HepG2 (cell line): Measurements from ENCODE around the gene NRL. TPM values are rescaled to one million over a fixed set of nuclear protein-coding genes. Genes with fewer than 3 reads are reported as not detected.

Experiments
- ARID2 ChIP-seq: sonication (generic); formaldehyde crosslinking; IDR thresholded peaks from 2 replicates; pipeline ENCODE4 v1.8.1; 2022; ENCODE audit warnings: mild to moderate bottlenecking, missing genetic modification reagents, borderline replicate concordance
- CENPT ChIP-seq: sonication (generic); formaldehyde crosslinking; IDR thresholded peaks from 2 replicates; pipeline ENCODE4 v1.8.0; 2022; ENCODE audit warnings: low read depth, mild to moderate bottlenecking, moderate library complexity, missing genetic modification reagents
- HCFC1 ChIP-seq: fragments of 150-350 bp; IDR thresholded peaks from 2 replicates; pipeline ENCODE4 v1.6.1; 2014; ENCODE audit warnings: low read depth, low read length
- HDAC1 ChIP-seq: sonication (generic); formaldehyde crosslinking; IDR thresholded peaks from 2 replicates; pipeline ENCODE4 v1.5.1; 2020; ENCODE audit warnings: mild to moderate bottlenecking, missing genetic modification reagents
- HNRNPL ChIP-seq: fragments of 200-400 bp; formaldehyde crosslinking; IDR thresholded peaks from 2 replicates; pipeline ENCODE4 v1.6.1; 2017; ENCODE audit warnings: mild to moderate bottlenecking, low read depth, low read length
- MEIS2 ChIP-seq: sonication (generic); formaldehyde crosslinking; IDR thresholded peaks from 2 replicates; pipeline ENCODE4 v1.9.0; 2021; ENCODE audit warnings: mild to moderate bottlenecking, missing genetic modification reagents
- SIX4 ChIP-seq: sonication (generic); formaldehyde crosslinking; IDR thresholded peaks from 2 replicates; pipeline ENCODE4 v1.4.0; 2020; ENCODE audit warnings: missing genetic modification reagents
- SRSF1 ChIP-seq: fragments of 200-400 bp; formaldehyde crosslinking; optimal IDR thresholded peaks from 2 replicates; pipeline ENCODE3; 2017; ENCODE audit warnings: mild to moderate bottlenecking, low read depth, low read length, moderate library complexity
- U2AF1 ChIP-seq: fragments of 200-400 bp; formaldehyde crosslinking; optimal IDR thresholded peaks from 2 replicates; pipeline ENCODE3; 2017; ENCODE audit warnings: mild to moderate bottlenecking, low read depth, low read length
- ZMAT3 ChIP-seq: sonication (generic); formaldehyde crosslinking; conservative IDR thresholded peaks from 2 replicates; pipeline ENCODE4 v1.7.0; 2021; ENCODE audit warnings: missing genetic modification reagents
- ZNF205 ChIP-seq: IDR thresholded peaks from 2 replicates; pipeline ENCODE4 v1.6.1; 2018; ENCODE audit warnings: missing biosample characterization, missing genetic modification reagents
- ZNF234 ChIP-seq: sonication (generic); formaldehyde crosslinking; conservative IDR thresholded peaks from 2 replicates; pipeline ENCODE4 v1.5.1; 2020; ENCODE audit warnings: mild to moderate bottlenecking, missing genetic modification reagents
- ZNF350 ChIP-seq: sonication (generic); formaldehyde crosslinking; IDR thresholded peaks from 2 replicates; pipeline ENCODE4 v1.4.0; 2020; ENCODE audit warnings: mild to moderate bottlenecking, low read depth, missing genetic modification reagents, borderline replicate concordance
- ZNF749 ChIP-seq: sonication (generic); formaldehyde crosslinking; IDR thresholded peaks from 2 replicates; pipeline ENCODE4 v1.8.0; 2022; ENCODE audit warnings: mild to moderate bottlenecking, missing genetic modification reagents, moderate library complexity, borderline replicate concordance
- ZNF761 ChIP-seq: sonication (generic); formaldehyde crosslinking; conservative IDR thresholded peaks from 2 replicates; pipeline ENCODE4 v1.4.0; 2020; ENCODE audit warnings: mild to moderate bottlenecking, missing genetic modification reagents
- ZSCAN29 ChIP-seq: sonication (generic); formaldehyde crosslinking; conservative IDR thresholded peaks from 2 replicates; pipeline ENCODE4 v1.4.0; 2020; ENCODE audit warnings: mild to moderate bottlenecking, missing genetic modification reagents
- polyA plus RNA-seq, 8 experiments: library from polyadenylated mRNA; depleted of rRNA in 3 of 8; stranded (reverse) in 7 of 8; unstranded in 1 of 8; fragments of >200 nt; fragmentation: Illumina TruSeq in 4 of 8; extraction: Trizol in 4 of 8; gene quantifications; 2 replicates each; pipeline versions ENCODE4 v1.2.1 to v1.2.3, GENCODE V29; 2011 to 2016; ENCODE audit warnings: low read depth in 4 of 8, missing spikeins in 1 of 8, mixed read lengths in 1 of 8; ENCODE audit not compliant: insufficient read depth in 1 of 8
- total RNA-seq, 5 experiments: library from RNA; depleted of rRNA; stranded (reverse); fragments of >200 nt; fragmentation: Illumina TruSeq; extraction: Trizol; gene quantifications; 2 replicates each; pipeline ENCODE4 v1.2.3, GENCODE V29; 2016; ENCODE audit warnings: low read depth in 1 of 5
- TF ChIP-seq, protein P1 (sequence below): sonication (generic); formaldehyde crosslinking; IDR thresholded peaks from 2 replicates; pipeline ENCODE4 v1.8.0; 2022; ENCODE audit warnings: low read depth, missing genetic modification reagents
- TF ChIP-seq, protein P2 (sequence below): sonication (generic); formaldehyde crosslinking; IDR thresholded peaks from 2 replicates; pipeline ENCODE4 v1.4.0; 2020; ENCODE audit warnings: missing genetic modification reagents
- TF ChIP-seq, protein P3 (sequence below): sonication (generic); formaldehyde crosslinking; IDR thresholded peaks from 2 replicates; pipeline ENCODE4 v1.8.1; 2023; ENCODE audit warnings: missing genetic modification reagents, mild to moderate bottlenecking, borderline replicate concordance
- TF ChIP-seq, protein P4 (sequence below): sonication (generic); formaldehyde crosslinking; IDR thresholded peaks from 2 replicates; pipeline ENCODE4 v1.5.0; 2020; ENCODE audit warnings: mild to moderate bottlenecking, missing genetic modification reagents, moderate library complexity
- TF ChIP-seq, protein P5 (sequence below): sonication (generic); formaldehyde crosslinking; IDR thresholded peaks from 2 replicates; pipeline ENCODE4 v1.4.0; 2020; ENCODE audit warnings: missing genetic modification reagents, borderline replicate concordance
- TF ChIP-seq, protein P6 (sequence below): sonication (generic); formaldehyde crosslinking; IDR thresholded peaks from 2 replicates; pipeline ENCODE4 v1.5.0; 2020; ENCODE audit warnings: missing genetic modification reagents

The NRL gene
- total and polyA plus RNA-seq, 2 of the 13 experiments (the other 11 are each of a cell fraction or from before 2014, with no cell fraction given): 2.5 to 4.7 TPM

DNA sequence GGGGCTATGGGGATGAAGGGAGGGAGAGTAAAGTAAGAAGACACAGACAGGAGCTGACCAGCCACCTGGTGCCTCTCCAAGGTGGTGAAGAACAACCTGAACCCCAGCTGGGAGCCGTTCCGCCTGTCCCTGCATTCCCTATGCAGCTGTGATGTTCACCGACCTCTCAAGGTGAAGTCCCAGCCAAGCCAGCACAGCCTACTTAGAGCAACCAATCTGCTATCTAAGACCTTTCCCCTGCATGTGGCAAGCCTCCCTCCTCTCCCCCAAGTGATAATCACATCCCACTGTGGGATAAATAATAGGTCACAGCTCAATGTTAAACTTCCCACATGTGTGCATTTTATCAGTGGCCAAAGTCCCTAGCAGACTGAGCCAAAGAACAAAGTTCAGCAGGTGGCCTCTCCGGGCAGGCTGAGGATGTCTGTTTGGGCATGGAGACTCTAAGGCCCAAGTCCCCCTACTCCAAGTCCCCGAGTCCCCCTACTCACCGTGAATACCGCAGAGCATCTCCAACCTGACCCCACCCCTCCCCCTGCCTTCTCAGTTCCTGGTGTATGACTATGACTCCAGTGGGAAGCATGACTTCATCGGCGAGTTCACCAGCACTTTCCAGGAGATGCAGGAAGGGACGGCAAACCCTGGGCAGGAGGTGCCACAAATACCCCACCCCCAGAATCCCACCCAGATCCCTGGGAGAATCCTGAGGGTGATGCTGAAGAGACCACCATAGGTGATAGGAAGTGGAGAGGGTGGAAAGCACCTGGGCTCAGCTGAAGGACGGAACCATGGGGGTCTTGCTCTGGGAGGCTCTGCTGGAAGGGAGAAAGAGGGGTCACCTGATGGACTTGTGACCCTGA, 39.9 kb downstream of the NRL start (continued):
- TF ChIP-seq, protein P1, sequence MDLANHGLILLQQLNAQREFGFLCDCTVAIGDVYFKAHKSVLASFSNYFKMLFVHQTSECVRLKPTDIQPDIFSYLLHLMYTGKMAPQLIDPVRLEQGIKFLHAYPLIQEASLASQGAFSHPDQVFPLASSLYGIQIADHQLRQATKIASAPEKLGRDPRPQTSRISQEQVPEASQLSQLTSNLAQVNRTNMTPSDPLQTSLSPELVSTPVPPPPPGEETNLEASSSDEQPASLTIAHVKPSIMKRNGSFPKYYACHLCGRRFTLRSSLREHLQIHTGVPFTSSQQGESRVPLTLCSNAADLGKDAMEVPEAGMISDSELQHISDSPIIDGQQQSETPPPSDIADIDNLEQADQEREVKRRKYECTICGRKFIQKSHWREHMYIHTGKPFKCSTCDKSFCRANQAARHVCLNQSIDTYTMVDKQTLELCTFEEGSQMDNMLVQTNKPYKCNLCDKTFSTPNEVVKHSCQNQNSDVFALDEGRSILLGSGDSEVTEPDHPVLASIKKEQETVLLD (CRISPR knock-in tag): no peak
- TF ChIP-seq ZNF761 (CRISPR knock-in tag) (0 out of 2 replicates have a peak, but pooled peaks have one; percentile 31), ZNF350 (CRISPR knock-in tag) (no peak), ZSCAN29 (no peak), HNRNPL (no peak), HDAC1 (CRISPR knock-in tag) (0 out of 2 replicates have a peak, but pooled peaks have one; percentile 43), CENPT (no peak), SIX4 (CRISPR knock-in tag) (no peak), HCFC1 (no peak), ZMAT3 (CRISPR knock-in tag) (no peak), ZNF205 (CRISPR knock-in tag) (no peak), U2AF1 (no peak), ARID2 (CRISPR knock-in tag) (no peak), MEIS2 (CRISPR knock-in tag) (no peak), SRSF1 (no peak), ZNF234 (no peak), ZNF749 (CRISPR knock-in tag) (no peak)
- TF ChIP-seq, protein P2, sequence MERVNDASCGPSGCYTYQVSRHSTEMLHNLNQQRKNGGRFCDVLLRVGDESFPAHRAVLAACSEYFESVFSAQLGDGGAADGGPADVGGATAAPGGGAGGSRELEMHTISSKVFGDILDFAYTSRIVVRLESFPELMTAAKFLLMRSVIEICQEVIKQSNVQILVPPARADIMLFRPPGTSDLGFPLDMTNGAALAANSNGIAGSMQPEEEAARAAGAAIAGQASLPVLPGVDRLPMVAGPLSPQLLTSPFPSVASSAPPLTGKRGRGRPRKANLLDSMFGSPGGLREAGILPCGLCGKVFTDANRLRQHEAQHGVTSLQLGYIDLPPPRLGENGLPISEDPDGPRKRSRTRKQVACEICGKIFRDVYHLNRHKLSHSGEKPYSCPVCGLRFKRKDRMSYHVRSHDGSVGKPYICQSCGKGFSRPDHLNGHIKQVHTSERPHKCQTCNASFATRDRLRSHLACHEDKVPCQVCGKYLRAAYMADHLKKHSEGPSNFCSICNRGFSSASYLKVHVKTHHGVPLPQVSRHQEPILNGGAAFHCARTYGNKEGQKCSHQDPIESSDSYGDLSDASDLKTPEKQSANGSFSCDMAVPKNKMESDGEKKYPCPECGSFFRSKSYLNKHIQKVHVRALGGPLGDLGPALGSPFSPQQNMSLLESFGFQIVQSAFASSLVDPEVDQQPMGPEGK (CRISPR knock-in tag): no peak
- TF ChIP-seq, protein P3, sequence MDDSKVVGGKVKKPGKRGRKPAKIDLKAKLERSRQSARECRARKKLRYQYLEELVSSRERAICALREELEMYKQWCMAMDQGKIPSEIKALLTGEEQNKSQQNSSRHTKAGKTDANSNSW: no peak
- TF ChIP-seq, protein P4, sequence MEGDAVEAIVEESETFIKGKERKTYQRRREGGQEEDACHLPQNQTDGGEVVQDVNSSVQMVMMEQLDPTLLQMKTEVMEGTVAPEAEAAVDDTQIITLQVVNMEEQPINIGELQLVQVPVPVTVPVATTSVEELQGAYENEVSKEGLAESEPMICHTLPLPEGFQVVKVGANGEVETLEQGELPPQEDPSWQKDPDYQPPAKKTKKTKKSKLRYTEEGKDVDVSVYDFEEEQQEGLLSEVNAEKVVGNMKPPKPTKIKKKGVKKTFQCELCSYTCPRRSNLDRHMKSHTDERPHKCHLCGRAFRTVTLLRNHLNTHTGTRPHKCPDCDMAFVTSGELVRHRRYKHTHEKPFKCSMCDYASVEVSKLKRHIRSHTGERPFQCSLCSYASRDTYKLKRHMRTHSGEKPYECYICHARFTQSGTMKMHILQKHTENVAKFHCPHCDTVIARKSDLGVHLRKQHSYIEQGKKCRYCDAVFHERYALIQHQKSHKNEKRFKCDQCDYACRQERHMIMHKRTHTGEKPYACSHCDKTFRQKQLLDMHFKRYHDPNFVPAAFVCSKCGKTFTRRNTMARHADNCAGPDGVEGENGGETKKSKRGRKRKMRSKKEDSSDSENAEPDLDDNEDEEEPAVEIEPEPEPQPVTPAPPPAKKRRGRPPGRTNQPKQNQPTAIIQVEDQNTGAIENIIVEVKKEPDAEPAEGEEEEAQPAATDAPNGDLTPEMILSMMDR: no peak
- TF ChIP-seq, protein P5, sequence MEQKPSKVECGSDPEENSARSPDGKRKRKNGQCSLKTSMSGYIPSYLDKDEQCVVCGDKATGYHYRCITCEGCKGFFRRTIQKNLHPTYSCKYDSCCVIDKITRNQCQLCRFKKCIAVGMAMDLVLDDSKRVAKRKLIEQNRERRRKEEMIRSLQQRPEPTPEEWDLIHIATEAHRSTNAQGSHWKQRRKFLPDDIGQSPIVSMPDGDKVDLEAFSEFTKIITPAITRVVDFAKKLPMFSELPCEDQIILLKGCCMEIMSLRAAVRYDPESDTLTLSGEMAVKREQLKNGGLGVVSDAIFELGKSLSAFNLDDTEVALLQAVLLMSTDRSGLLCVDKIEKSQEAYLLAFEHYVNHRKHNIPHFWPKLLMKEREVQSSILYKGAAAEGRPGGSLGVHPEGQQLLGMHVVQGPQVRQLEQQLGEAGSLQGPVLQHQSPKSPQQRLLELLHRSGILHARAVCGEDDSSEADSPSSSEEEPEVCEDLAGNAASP (CRISPR knock-in tag): no peak
- TF ChIP-seq, protein P6, sequence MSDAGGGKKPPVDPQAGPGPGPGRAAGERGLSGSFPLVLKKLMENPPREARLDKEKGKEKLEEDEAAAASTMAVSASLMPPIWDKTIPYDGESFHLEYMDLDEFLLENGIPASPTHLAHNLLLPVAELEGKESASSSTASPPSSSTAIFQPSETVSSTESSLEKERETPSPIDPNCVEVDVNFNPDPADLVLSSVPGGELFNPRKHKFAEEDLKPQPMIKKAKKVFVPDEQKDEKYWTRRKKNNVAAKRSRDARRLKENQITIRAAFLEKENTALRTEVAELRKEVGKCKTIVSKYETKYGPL (CRISPR knock-in tag): no peak
